Peyer's patch (tissue), 4 donors: ENCODE data around the gene RBMS1. TPM values are rescaled to one million over a fixed set of nuclear protein-coding genes. Genes with fewer than 3 reads are reported as not detected.
A peak's percentile ranks its signal among the peaks of the same experiment; 100 is the strongest.

Experiments used
- DNase-seq, 3 donors: peaks; one replicate each; pipeline ENCODE4 v3.0.0-alpha.2; 2017 to 2019
- H3K27ac ChIP-seq, 4 donors: fragments of 200-600 bp; sonication (generic); one replicate each; pipeline ENCODE4 v1.5.1; 2016 to 2019
- H3K27me3 ChIP-seq, 2 donors: fragments of 200-600 bp; sonication (generic); one replicate each; pipeline ENCODE4 v1.5.1; 2019
- H3K36me3 ChIP-seq, 3 donors: fragments of 200-600 bp; sonication (generic); one replicate each; pipeline ENCODE4 v1.5.1; 2016 to 2019
- H3K4me1 ChIP-seq, 4 donors: fragments of 200-600 bp; sonication (generic); one replicate each; pipeline ENCODE4 v1.5.1; 2016 to 2019
- H3K4me3 ChIP-seq, 4 donors: fragments of 200-600 bp; sonication (generic); 1 replicate in 3 of 4; 2 replicates in 1 of 4; pipeline ENCODE4 v1.5.1; 2016 to 2019; ENCODE audit warnings: mild to moderate bottlenecking in 1 of 4
- H3K9me3 ChIP-seq, 4 donors: fragments of 200-600 bp; sonication (generic); one replicate each; pipeline ENCODE4 v1.5.1; 2016 to 2019; ENCODE audit warnings: mild to moderate bottlenecking in 1 of 4
- POLR2A ChIP-seq, 2 donors: fragments of 450-650 bp; IDR thresholded peaks; one replicate each; pipeline ENCODE4 v1.5.1; 2017; ENCODE audit warnings: antibody characterized with exemption in 2 of 2, mild to moderate bottlenecking in 2 of 2, moderate library complexity in 2 of 2
- total RNA-seq, 4 donors: library from RNA; depleted of rRNA; stranded (reverse); fragments of >200 nt; gene quantifications; one replicate each; pipeline ENCODE4 v1.1.0, GENCODE V29; 2016
- TF ChIP-seq, protein P1 (sequence below), 6 experiments: fragments of 450-650 bp in 4 of 6; fragments of 200-600 bp in 2 of 6; sonication (generic) in 1 of 6; IDR thresholded peaks; one replicate each; pipeline ENCODE4 v1.5.1; 2017 to 2019; ENCODE audit warnings: antibody characterized with exemption in 6 of 6, mild to moderate bottlenecking in 3 of 6, moderate library complexity in 1 of 6

Gene RBMS1
- total RNA-seq, 4 donors from 2014 or later = 10.5 to 41.3 (median 18.5) TPM

- H3K4me1 ChIP-seq = no peaks in the 10 kb centered on the region
- H3K4me3 ChIP-seq = no peak overlapping the region
- no peaks in the 10 kb centered on the region for H3K27me3 ChIP-seq
- DNase-seq = no peak
- H3K9me3 ChIP-seq = no peaks in the 10 kb centered on the region
- H3K27ac ChIP-seq = no peak overlapping the region
- TF ChIP-seq, protein P1, sequence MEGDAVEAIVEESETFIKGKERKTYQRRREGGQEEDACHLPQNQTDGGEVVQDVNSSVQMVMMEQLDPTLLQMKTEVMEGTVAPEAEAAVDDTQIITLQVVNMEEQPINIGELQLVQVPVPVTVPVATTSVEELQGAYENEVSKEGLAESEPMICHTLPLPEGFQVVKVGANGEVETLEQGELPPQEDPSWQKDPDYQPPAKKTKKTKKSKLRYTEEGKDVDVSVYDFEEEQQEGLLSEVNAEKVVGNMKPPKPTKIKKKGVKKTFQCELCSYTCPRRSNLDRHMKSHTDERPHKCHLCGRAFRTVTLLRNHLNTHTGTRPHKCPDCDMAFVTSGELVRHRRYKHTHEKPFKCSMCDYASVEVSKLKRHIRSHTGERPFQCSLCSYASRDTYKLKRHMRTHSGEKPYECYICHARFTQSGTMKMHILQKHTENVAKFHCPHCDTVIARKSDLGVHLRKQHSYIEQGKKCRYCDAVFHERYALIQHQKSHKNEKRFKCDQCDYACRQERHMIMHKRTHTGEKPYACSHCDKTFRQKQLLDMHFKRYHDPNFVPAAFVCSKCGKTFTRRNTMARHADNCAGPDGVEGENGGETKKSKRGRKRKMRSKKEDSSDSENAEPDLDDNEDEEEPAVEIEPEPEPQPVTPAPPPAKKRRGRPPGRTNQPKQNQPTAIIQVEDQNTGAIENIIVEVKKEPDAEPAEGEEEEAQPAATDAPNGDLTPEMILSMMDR (IDR thresholded peaks at IDR 0.05) = no peak
- no peak for TF ChIP-seq POLR2A (IDR thresholded peaks at IDR 0.05)
- H3K36me3 ChIP-seq = no peaks in the 10 kb centered on the region
These were observed 7.8 kb upstream of the RBMS1 start for GRCh38 chr2:160501370-160501769.

- TF ChIP-seq, protein P1 (IDR thresholded peaks at IDR 0.05) = no peak
- no peak for TF ChIP-seq POLR2A (IDR thresholded peaks at IDR 0.05)
- no peaks in the 10 kb centered on the region for H3K36me3 ChIP-seq
- H3K4me1 ChIP-seq = no peaks in the 10 kb centered on the region
- no peaks in the 10 kb centered on the region for H3K27me3 ChIP-seq
- H3K27ac ChIP-seq = no peak overlapping the region
- no peaks in the 10 kb centered on the region for H3K9me3 ChIP-seq
- H3K4me3 ChIP-seq = no peak overlapping the region
- DNase-seq = no peak
These were observed 6.3 kb upstream of the RBMS1 start for GRCh38 chr2:160499865-160500264.

- TF ChIP-seq, protein P1 (IDR thresholded peaks at IDR 0.05) = no peak
- no peak for TF ChIP-seq POLR2A (IDR thresholded peaks at IDR 0.05)
- Histone ChIP-seq H3K4me3 (no peak overlapping the region), H3K4me1 (peaks cover 0 to under 1% (median 0%) of the 10 kb centered on the region in 4 donors), H3K36me3 (no peaks in the 10 kb centered on the region), H3K27me3 (no peaks in the 10 kb centered on the region), H3K27ac (no peak overlapping the region), H3K9me3 (no peaks in the 10 kb centered on the region)
- no peak for DNase-seq
These were observed 4.5 kb upstream of the RBMS1 start for GRCh38 chr2:160498137-160498536.

DNA sequence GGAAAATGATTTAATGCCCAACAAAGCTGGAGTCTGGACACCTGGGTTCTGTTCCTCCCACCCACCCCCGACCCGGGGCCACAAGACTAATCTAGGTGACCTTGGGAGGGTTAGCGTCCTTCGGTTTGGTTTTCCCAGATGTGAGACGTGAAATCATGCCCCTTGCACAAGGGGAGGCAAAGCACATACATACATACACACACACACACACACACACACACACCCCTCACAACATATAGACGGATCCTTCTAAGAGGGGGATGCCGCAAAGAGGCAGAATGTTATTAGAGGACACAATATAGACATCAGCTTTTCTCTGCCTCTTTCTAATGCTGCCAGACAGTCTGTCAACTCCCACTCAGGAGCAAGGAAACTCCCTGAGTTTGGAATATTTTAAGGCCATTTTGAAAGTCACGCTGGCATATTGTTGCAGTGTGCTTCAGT is 616 bp upstream of the RBMS1 start:
- Histone ChIP-seq H3K9me3 (no peaks in the 10 kb centered on the region), H3K4me1 (peaks cover 0 to 6% (median 0%) of the 10 kb centered on the region in 4 donors), H3K4me3 (peak overlapping the region; percentile 67 to 76 (median 71)), H3K36me3 (no peaks in the 10 kb centered on the region), H3K27ac (peak overlapping the region; percentile 84 to 91 (median 88)), H3K27me3 (no peaks in the 10 kb centered on the region)
- TF ChIP-seq, protein P1 (IDR thresholded peaks at IDR 0.05) = no peak
- no peak for TF ChIP-seq POLR2A (IDR thresholded peaks at IDR 0.05)
- DNase-seq = no peak

GRCh38 chr2:160492401-160493226 is 993 bp downstream of the RBMS1 start:
- peaks cover 0 to 6% (median 0%) of the 10 kb centered on the region in 4 donors for H3K4me1 ChIP-seq
- H3K27me3 ChIP-seq = no peaks in the 10 kb centered on the region
- no peaks in the 10 kb centered on the region for H3K36me3 ChIP-seq
- H3K4me3 ChIP-seq = peak overlapping the region; percentile 67 to 76 (median 71)
- TF ChIP-seq, protein P1 (IDR thresholded peaks at IDR 0.05) = no peak
- no peak for TF ChIP-seq POLR2A (IDR thresholded peaks at IDR 0.05)
- peak overlapping the region; percentile 84 to 91 (median 88) for H3K27ac ChIP-seq
- H3K9me3 ChIP-seq = no peaks in the 10 kb centered on the region
- peak; percentile 40 to 70 (median 63) for DNase-seq
